Panc1 (cell line): ENCODE results near the gene FRK. TPM values are rescaled to one million over a fixed set of nuclear protein-coding genes. Genes with fewer than 3 reads are reported as not detected.

Source experiments
- ATAC-seq: fragments of 200-7000 bp; cut with Tn5 transposase; 2 replicates; pipeline ENCODE4 v1.9.1; 2020; ENCODE audit warnings: mild to moderate bottlenecking, moderate library complexity
- BruUV-seq: library from RNA; stranded (reverse); fragments of 400-500 nt; replicated peaks from 2 replicates; lab custom pipeline; 2021; lab: Mats Ljungman, UMichigan
- CTCF ChIA-PET: fragments of 300-600 bp; sonication (Branson Sonifier 250); formaldehyde crosslinking; loops from one replicate; lab custom pipeline; 2022; ENCODE audit warnings: antibody characterized with exemption; lab: Charles Lee
- POLR2A ChIA-PET: fragments of 300-600 bp; sonication (Branson Sonifier 250); formaldehyde crosslinking; loops from one replicate; lab custom pipeline; 2022; ENCODE audit warnings: antibody characterized with exemption; lab: Charles Lee
- DNase-seq: peaks from one replicate; pipeline ENCODE4 v3.0.0-alpha.2; 2010; ENCODE audit warnings: low read depth, low spot score
- H3K27ac ChIP-seq: 2 replicates; pipeline ENCODE4 v1.5.1; 2011; ENCODE audit warnings: mild to moderate bottlenecking, low read length, inconsistent platforms
- H3K27me3 ChIP-seq: fragments of 200-500 bp; sonication (Bioruptor generic); 2 replicates; pipeline ENCODE4 v1.6.0; 2014; ENCODE audit warnings: low read length, inconsistent platforms; ENCODE audit not compliant: control insufficient read depth, insufficient read depth
- H3K36me3 ChIP-seq: fragments of 200-500 bp; sonication (Bioruptor generic); 2 replicates; pipeline ENCODE4 v1.5.1; 2014; ENCODE audit warnings: inconsistent platforms, mild to moderate bottlenecking, low read length, moderate library complexity; ENCODE audit not compliant: control insufficient read depth, insufficient read depth
- H3K4me1 ChIP-seq: 2 replicates; pipeline ENCODE4 v1.5.1; 2011; ENCODE audit warnings: inconsistent platforms, mild to moderate bottlenecking, low read length, moderate library complexity; ENCODE audit not compliant: control insufficient read depth, insufficient read depth
- H3K4me3 ChIP-seq, 2 experiments: 2 replicates each; pipeline ENCODE4 v1.5.1; 2011 to 2012; ENCODE audit warnings: low read depth in 2 of 2, low read length in 2 of 2, mild to moderate bottlenecking in 2 of 2, inconsistent platforms in 1 of 2, moderate library complexity in 1 of 2
- H3K9me3 ChIP-seq: fragments of 200-500 bp; sonication (Bioruptor generic); 2 replicates; pipeline ENCODE4 v1.5.1; 2014; ENCODE audit warnings: low read depth, mild to moderate bottlenecking, inconsistent platforms, low read length, moderate library complexity; ENCODE audit not compliant: control insufficient read depth, insufficient read depth
- POLR2AphosphoS5 ChIP-seq: IDR thresholded peaks from 2 replicates; pipeline ENCODE4 v1.6.1; 2012; ENCODE audit warnings: mild to moderate bottlenecking, low read depth, low read length, moderate library complexity
- SIN3A ChIP-seq: IDR thresholded peaks from 2 replicates; pipeline ENCODE4 v1.6.1; 2012; ENCODE audit warnings: low read depth, mild to moderate bottlenecking, low read length, moderate library complexity, borderline replicate concordance; ENCODE audit not compliant: insufficient read depth
- TCF7L2 ChIP-seq: IDR thresholded peaks from 2 replicates; pipeline ENCODE4 v1.6.1; 2011; ENCODE audit warnings: mild to moderate bottlenecking, low read depth, low read length, inconsistent platforms
- in situ Hi-C: cut with HindIII; loops from 2 replicates; pipeline ENCODE4 v1.10.0; 2016; ENCODE audit warnings: low sequenced_read_pairs, low pct_unique_long_range_greater_than_20kb
- intact Hi-C: fragments of 100-400 bp; cut with micrococcal nuclease; formaldehyde crosslinking; loops from one replicate; pipeline ENCODE4 v1.10.0; 2022; ENCODE audit not compliant: unreplicated experiment
- total RNA-seq: library from RNA; stranded (reverse); gene quantifications from one replicate; pipeline ENCODE4 v1.2.1, GENCODE V29; 2021; ENCODE audit not compliant: unreplicated experiment
- TF ChIP-seq, protein P1 (sequence below), 2 experiments: IDR thresholded peaks; 2 replicates each; pipeline ENCODE4 v1.6.1; 2011 to 2012; ENCODE audit warnings: low read depth in 2 of 2, control low read depth in 1 of 2, low read length in 1 of 2, mild to moderate bottlenecking in 1 of 2, moderate library complexity in 1 of 2; ENCODE audit not compliant: insufficient read depth in 1 of 2
- TF ChIP-seq, protein P2 (sequence below): fragments of 450-650 bp; IDR thresholded peaks from 2 replicates; pipeline ENCODE4 v1.5.1; 2017; ENCODE audit warnings: mild to moderate bottlenecking

The FRK gene
- total RNA-seq, 1 experiment from 2014 or later = 2.5 TPM

DNA sequence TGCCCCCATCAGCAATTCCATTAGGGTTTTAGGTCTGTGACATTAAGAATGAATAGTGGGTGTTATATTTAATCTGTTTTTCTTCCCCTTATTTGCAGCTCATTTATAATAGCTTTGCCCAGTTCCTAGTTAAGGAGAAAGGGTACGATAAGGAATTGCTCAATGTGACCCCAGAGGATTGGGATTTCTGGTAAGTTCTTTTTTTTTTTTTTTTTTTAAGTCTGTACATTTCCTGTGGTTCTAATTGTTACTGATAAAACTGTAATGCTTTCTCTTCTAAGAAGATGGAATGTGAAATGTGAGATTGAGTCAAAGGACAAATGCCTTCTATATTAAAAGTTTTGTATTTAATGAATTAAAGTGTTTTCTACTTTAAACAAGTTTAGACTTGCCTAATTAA, 45.5 kb upstream of the FRK start:
- intact Hi-C loops = no loop called here
- in situ Hi-C loops = no loop called here
- H3K36me3 ChIP-seq = peaks cover 16% of the 10 kb centered on the region
- H3K4me3 ChIP-seq = no peak overlapping the region
- DNase-seq = no peak
- BruUV-seq = no TSS peak
- no peak overlapping the region for H3K27ac ChIP-seq
- ChIA-PET CTCF (interaction anchor here (1.5 kb wide), 1 partner anchor 95 kb away, joined by 3 read pairs; no protein-coding TSS in a partner anchor), POLR2A (no interaction called here)
- TF ChIP-seq, protein P1, sequence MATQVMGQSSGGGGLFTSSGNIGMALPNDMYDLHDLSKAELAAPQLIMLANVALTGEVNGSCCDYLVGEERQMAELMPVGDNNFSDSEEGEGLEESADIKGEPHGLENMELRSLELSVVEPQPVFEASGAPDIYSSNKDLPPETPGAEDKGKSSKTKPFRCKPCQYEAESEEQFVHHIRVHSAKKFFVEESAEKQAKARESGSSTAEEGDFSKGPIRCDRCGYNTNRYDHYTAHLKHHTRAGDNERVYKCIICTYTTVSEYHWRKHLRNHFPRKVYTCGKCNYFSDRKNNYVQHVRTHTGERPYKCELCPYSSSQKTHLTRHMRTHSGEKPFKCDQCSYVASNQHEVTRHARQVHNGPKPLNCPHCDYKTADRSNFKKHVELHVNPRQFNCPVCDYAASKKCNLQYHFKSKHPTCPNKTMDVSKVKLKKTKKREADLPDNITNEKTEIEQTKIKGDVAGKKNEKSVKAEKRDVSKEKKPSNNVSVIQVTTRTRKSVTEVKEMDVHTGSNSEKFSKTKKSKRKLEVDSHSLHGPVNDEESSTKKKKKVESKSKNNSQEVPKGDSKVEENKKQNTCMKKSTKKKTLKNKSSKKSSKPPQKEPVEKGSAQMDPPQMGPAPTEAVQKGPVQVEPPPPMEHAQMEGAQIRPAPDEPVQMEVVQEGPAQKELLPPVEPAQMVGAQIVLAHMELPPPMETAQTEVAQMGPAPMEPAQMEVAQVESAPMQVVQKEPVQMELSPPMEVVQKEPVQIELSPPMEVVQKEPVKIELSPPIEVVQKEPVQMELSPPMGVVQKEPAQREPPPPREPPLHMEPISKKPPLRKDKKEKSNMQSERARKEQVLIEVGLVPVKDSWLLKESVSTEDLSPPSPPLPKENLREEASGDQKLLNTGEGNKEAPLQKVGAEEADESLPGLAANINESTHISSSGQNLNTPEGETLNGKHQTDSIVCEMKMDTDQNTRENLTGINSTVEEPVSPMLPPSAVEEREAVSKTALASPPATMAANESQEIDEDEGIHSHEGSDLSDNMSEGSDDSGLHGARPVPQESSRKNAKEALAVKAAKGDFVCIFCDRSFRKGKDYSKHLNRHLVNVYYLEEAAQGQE (IDR thresholded peaks at IDR 0.05; ENCODE audit: insufficient read depth in 1 of 2, low read depth in 2 of 2, low read length in 1 of 2) = no peak
- TF ChIP-seq, protein P2, sequence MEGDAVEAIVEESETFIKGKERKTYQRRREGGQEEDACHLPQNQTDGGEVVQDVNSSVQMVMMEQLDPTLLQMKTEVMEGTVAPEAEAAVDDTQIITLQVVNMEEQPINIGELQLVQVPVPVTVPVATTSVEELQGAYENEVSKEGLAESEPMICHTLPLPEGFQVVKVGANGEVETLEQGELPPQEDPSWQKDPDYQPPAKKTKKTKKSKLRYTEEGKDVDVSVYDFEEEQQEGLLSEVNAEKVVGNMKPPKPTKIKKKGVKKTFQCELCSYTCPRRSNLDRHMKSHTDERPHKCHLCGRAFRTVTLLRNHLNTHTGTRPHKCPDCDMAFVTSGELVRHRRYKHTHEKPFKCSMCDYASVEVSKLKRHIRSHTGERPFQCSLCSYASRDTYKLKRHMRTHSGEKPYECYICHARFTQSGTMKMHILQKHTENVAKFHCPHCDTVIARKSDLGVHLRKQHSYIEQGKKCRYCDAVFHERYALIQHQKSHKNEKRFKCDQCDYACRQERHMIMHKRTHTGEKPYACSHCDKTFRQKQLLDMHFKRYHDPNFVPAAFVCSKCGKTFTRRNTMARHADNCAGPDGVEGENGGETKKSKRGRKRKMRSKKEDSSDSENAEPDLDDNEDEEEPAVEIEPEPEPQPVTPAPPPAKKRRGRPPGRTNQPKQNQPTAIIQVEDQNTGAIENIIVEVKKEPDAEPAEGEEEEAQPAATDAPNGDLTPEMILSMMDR = no peak
- no peak for TF ChIP-seq POLR2AphosphoS5
- TF ChIP-seq TCF7L2 = no peak
- TF ChIP-seq SIN3A = no peak
- H3K4me1 ChIP-seq = peaks cover 11% of the 10 kb centered on the region
- no peak for ATAC-seq
- no peaks in the 10 kb centered on the region for H3K27me3 ChIP-seq
- H3K9me3 ChIP-seq = no peaks in the 10 kb centered on the region

DNA sequence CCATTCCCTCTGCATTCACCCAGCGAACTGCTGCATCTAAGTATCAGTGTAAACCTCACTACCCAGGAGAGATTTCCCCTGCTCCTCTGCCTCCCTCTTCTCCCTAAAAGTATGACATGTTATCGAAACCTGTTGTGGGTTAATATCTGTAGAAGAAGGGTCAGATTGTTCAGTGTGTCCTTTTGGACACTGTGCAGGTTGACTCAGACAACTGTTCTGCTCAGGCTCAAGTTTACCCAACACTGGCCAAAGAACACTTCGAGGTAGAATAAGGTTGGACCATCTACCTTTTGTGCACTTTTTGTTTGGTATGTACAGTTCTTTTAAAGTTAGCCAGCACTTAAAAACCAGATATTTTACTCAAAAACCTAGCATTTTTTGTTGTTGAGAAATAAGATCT, 44.6 kb upstream of the FRK start:
- ChIA-PET CTCF (no interaction called here), POLR2A (no interaction called here)
- Histone ChIP-seq H3K4me3 (no peak overlapping the region), H3K27me3 (no peaks in the 10 kb centered on the region), H3K4me1 (peaks cover 12% of the 10 kb centered on the region), H3K9me3 (no peaks in the 10 kb centered on the region), H3K36me3 (peaks cover 11% of the 10 kb centered on the region), H3K27ac (no peak overlapping the region)
- ATAC-seq = no peak
- in situ Hi-C loops = no loop called here
- no TSS peak for BruUV-seq
- intact Hi-C loops = no loop called here
- TF ChIP-seq SIN3A = no peak
- TF ChIP-seq, protein P2 = no peak
- no peak for TF ChIP-seq TCF7L2
- DNase-seq = no peak
